Endothelial cell of umbilical vein (primary cell): Measurements from ENCODE around the gene CORO2B.

Experiments used
- FOS ChIP-seq: IDR thresholded peaks from 2 replicates; pipeline ENCODE4 v1.6.1; 2011; ENCODE audit warnings: mild to moderate bottlenecking, low read length, moderate library complexity, borderline replicate concordance; ENCODE audit not compliant: insufficient read depth
- GATA2 ChIP-seq: IDR thresholded peaks from 2 replicates; pipeline ENCODE4 v1.7.0; 2011; ENCODE audit warnings: low read depth, mild to moderate bottlenecking, moderate library complexity, mixed read lengths, low read length; ENCODE audit not compliant: insufficient read length, insufficient read depth
- POLR2A ChIP-seq: IDR thresholded peaks from 2 replicates; pipeline ENCODE4 v1.6.1; 2012; ENCODE audit warnings: low read depth, mild to moderate bottlenecking, control low read depth, low read length
- TF ChIP-seq, protein P1 (sequence below), 2 donors: IDR thresholded peaks; 1 replicate in 1 of 2; 2 replicates in 1 of 2; pipeline ENCODE4 v1.5.1; 2011; ENCODE audit warnings: low read length in 2 of 2, mild to moderate bottlenecking in 2 of 2, moderate library complexity in 2 of 2, control low read depth in 1 of 2, inconsistent platforms in 1 of 2, low read depth in 1 of 2; ENCODE audit not compliant: insufficient read depth in 1 of 2; ENCODE audit errors: extremely low read depth in 1 of 2

DNA sequence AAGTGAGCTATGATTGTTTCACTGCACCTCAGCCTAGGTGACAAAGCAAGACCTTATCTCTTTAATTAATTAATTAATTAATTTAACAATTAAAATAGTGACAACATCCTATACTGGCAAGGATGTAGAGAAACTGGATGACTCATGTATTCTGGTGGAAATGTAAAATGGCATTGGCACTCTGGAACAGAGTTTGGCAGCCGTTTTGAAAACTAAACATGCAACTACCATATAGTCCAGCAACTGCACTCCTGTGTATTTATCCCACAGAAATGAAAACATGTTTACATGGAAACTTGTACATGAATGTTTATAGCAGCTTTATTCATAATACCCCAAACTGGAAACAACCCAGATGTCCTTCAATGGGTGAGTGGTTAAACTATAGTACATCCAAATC, 185.3 kb downstream of the CORO2B start:
- TF ChIP-seq, protein P1, sequence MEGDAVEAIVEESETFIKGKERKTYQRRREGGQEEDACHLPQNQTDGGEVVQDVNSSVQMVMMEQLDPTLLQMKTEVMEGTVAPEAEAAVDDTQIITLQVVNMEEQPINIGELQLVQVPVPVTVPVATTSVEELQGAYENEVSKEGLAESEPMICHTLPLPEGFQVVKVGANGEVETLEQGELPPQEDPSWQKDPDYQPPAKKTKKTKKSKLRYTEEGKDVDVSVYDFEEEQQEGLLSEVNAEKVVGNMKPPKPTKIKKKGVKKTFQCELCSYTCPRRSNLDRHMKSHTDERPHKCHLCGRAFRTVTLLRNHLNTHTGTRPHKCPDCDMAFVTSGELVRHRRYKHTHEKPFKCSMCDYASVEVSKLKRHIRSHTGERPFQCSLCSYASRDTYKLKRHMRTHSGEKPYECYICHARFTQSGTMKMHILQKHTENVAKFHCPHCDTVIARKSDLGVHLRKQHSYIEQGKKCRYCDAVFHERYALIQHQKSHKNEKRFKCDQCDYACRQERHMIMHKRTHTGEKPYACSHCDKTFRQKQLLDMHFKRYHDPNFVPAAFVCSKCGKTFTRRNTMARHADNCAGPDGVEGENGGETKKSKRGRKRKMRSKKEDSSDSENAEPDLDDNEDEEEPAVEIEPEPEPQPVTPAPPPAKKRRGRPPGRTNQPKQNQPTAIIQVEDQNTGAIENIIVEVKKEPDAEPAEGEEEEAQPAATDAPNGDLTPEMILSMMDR (IDR thresholded peaks at IDR 0.05; ENCODE audit: extremely low read depth in 1 of 2, insufficient read depth in 1 of 2, low read depth in 1 of 2, low read length in 2 of 2): no peak
- TF ChIP-seq POLR2A: no peak
- peak; percentile 59 for TF ChIP-seq FOS
- TF ChIP-seq GATA2: no peak
